ENCODE data around the gene PRDM11. TPM values are rescaled to one million over a fixed set of nuclear protein-coding genes. Genes with fewer than 3 reads are reported as not detected.

Gene PRDM11
- total RNA-seq, 1 donor, result 6.5 TPM

DNA sequence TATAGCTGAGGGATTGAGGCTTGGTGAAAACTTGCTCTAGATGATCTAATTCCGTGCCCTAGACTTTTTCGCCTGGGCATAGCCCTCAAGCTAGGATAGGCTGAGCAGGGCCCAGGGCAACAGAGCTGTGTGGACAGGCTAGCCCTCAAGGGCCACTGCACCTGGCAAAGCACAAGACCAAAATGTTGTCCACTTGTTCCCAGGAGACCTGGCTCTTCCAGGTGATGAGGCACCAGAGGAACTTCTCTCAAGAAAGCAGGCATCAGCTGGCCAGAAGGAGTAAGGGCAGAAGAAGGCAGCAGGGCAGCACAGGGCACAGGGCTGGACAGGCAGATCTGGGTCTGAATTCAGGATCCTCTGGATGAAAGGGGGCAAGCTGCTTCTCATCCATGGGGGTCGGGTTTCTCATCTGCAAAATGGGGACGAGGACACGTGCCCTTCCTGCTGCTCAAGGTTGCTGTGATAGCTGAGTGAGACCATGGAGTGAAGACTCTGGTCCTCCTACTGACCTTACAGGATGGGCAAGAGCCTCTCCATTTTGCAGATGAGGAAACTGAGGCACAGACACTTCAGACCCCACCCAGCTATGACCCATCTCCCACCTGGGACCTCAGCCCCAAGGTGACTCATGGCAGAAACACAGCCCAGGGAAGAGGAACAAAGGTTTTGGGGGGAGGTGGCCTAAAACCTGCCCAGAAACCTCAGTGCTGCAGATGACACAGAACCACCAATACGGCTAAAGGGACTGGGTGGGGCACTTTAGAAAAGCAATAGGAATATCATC, 42.2 kb upstream of the PRDM11 start:
- TF ChIP-seq, protein P1, sequence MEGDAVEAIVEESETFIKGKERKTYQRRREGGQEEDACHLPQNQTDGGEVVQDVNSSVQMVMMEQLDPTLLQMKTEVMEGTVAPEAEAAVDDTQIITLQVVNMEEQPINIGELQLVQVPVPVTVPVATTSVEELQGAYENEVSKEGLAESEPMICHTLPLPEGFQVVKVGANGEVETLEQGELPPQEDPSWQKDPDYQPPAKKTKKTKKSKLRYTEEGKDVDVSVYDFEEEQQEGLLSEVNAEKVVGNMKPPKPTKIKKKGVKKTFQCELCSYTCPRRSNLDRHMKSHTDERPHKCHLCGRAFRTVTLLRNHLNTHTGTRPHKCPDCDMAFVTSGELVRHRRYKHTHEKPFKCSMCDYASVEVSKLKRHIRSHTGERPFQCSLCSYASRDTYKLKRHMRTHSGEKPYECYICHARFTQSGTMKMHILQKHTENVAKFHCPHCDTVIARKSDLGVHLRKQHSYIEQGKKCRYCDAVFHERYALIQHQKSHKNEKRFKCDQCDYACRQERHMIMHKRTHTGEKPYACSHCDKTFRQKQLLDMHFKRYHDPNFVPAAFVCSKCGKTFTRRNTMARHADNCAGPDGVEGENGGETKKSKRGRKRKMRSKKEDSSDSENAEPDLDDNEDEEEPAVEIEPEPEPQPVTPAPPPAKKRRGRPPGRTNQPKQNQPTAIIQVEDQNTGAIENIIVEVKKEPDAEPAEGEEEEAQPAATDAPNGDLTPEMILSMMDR (IDR thresholded peaks at IDR 0.05; ENCODE audit: insufficient read depth, low read depth, low read length), result no peak
- H3K4me3 ChIP-seq (ENCODE audit: low read depth, low read length), result no peak overlapping the region
- no peak for DNase-seq (ENCODE audit: low read depth)

DNA sequence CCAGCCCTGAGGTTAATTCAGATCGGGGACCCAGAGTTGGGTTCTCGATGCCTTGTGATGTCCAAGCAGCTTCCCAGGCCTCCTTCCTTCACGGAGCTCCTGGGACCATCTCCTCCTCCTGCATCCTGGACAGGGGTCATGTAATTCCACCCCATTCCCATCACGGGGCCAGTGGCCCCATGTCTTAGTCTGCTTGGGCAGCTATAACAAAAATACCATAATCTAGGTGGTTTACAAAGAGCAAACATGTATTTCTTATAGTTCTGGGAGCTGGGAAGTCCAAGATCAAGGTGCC, 41.7 kb upstream of the PRDM11 start:
- TF ChIP-seq, protein P1 (IDR thresholded peaks at IDR 0.05; ENCODE audit: insufficient read depth, low read depth, low read length), result no peak
- DNase-seq (ENCODE audit: low read depth), result no peak
- H3K4me3 ChIP-seq (ENCODE audit: low read depth, low read length), result no peak overlapping the region

- H3K4me3 ChIP-seq (ENCODE audit: low read depth, low read length), result no peak overlapping the region
- TF ChIP-seq, protein P1 (IDR thresholded peaks at IDR 0.05; ENCODE audit: insufficient read depth, low read depth, low read length), result peak; percentile 93
- DNase-seq (ENCODE audit: low read depth), result peak; percentile 65
Observed at GRCh38 chr11:45105233-45105983, 41.0 kb upstream of the PRDM11 start.

GRCh38 chr11:45105984-45106375, 40.5 kb upstream of the PRDM11 start:
- H3K4me3 ChIP-seq (ENCODE audit: low read depth, low read length), result no peak overlapping the region
- TF ChIP-seq, protein P1 (IDR thresholded peaks at IDR 0.05; ENCODE audit: insufficient read depth, low read depth, low read length), result no peak
- no peak for DNase-seq (ENCODE audit: low read depth)

GRCh38 chr11:45106440-45106839, 40.0 kb upstream of the PRDM11 start:
- no peak for DNase-seq (ENCODE audit: low read depth)
- H3K4me3 ChIP-seq (ENCODE audit: low read depth, low read length), result no peak overlapping the region
- TF ChIP-seq, protein P1 (IDR thresholded peaks at IDR 0.05; ENCODE audit: insufficient read depth, low read depth, low read length), result no peak

- H3K4me3 ChIP-seq (ENCODE audit: low read depth, low read length), result no peak overlapping the region
- no peak for DNase-seq (ENCODE audit: low read depth)
- TF ChIP-seq, protein P1 (IDR thresholded peaks at IDR 0.05; ENCODE audit: insufficient read depth, low read depth, low read length), result no peak
Observed at GRCh38 chr11:45107029-45107428, 39.4 kb upstream of the PRDM11 start.
